Ramos (cell line): Measurements from ENCODE around the gene TMEM266.
"Not testable (repeated sequence)": the region's sequence is repeated elsewhere in the genome, so short reads cannot be mapped to it uniquely, and the experiment has no call there.

Experiments
- in situ Hi-C: fragments of 300-500 bp; cut with MboI; formaldehyde crosslinking; loops from one replicate; pipeline ENCODE4 v1.14.3; 2022; ENCODE audit warnings: low sequenced_read_pairs; ENCODE audit not compliant: unreplicated experiment

Gene TMEM266, protein sequence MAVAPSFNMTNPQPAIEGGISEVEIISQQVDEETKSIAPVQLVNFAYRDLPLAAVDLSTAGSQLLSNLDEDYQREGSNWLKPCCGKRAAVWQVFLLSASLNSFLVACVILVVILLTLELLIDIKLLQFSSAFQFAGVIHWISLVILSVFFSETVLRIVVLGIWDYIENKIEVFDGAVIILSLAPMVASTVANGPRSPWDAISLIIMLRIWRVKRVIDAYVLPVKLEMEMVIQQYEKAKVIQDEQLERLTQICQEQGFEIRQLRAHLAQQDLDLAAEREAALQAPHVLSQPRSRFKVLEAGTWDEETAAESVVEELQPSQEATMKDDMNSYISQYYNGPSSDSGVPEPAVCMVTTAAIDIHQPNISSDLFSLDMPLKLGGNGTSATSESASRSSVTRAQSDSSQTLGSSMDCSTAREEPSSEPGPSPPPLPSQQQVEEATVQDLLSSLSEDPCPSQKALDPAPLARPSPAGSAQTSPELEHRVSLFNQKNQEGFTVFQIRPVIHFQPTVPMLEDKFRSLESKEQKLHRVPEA

DNA sequence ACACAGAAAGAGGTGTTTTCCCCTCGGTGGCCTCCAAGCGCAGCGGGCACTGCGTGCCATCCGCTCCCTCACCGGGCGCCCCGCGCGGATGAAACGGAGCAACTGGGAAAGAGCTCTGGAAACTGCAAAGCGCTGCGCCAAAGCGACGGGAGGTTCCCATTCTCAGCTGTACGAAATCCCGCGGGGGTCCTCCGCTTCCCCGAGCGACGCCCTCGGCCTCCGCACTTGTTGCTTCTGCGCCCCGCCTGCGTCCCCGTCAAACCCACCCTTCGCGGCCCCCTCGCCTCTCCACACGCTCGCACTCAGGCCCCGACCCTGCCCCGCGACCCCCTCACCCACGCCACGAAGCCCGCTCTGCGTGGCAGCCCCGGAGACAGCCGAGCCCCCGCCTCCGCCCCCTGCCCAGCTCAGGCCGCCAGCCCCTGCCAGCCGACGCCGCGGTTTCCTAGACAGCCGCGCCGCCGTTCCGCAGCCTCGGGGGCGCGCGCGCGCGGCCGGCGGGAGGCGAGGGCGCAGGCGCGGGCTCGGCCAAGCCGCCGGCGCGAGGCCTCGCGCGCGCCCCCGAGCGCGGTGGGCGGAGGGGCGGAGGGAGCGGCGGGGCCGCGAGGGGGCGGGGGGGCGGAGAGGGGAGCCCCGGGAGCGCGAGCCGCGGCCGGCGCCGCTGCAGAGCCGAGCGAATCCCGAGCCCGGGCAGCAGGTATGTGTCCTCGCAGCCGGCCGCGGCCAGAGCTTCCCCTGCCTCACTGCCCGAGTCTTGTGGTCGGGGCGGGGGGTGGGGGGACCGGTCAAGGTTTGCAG is at the start of gene TMEM266:
Gene TMEM266, plus strand, starts transcription at position 666 of the 798 bp plus-strand sequence. CDS start 74,279 bp downstream, outside the sequence.
- in situ Hi-C loops, result loop anchor here (10.0 kb wide), 1 partner anchor 85 kb away; no protein-coding TSS in a partner anchor

DNA sequence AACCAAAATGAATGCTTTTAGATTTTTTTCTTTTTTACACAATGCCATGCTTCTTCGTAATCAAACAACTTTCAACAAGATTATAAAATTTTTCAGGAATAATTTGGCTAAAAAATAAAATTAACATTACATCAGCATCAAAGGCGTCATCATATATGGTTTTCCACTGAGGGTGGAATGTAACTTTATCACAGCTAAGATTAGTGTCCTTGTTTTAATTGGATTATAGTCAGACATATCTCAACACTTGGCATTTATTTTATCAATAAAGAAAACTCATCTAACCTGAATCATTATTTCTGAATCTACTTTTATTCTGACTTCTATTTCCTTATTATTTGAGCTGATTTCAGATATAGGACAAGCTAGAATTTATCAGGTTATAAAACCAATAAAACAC is 49.2 kb upstream of the TMEM266 start:
- in situ Hi-C loops, result no loop called here

DNA sequence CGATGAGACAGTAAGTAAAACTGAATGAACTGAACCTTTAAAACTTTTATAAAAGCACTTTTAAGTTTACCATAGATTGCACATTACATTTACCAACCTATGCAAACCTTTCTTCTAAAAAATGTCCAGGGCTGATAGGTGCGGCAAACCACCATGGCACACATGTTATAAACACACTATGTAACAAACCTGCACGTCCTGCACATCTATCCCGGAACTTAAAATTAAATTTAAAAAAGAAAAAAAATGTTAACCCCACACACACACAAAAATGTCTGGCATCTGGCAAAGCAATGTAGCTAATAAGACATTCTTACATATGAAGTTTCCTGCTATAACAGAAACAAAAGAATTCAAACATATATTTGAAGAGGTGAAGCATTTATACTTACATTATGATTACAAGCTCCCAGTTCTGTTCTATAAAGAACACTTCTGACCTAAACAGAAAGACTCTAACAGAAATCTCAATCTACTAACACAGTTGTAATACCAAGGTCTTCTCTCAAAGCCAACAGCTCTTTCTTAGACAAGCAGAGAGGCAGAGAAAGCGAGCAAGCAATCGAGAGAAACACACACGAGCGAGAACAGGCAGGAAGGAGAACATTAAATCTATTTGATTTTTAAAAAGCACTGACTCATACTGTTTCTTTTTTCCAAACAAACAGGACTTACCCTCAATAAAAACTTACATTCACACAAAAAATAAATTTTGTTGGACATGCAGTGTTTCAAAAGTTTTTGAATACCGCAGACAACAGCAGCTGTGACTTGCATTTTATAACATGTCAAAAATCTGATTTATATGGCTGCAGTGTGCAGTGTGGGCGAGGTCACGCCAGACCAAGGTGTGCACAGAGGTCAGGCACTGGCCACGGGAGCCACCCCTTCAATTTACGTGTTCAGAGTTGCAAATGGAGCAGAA is 47.9 kb upstream of the TMEM266 start, which contains the start of gene NRG4:
Gene NRG4, minus strand, starts transcription at position 798 of the 925 bp plus-strand sequence. CDS start 1,194 bp downstream, outside the sequence.
- in situ Hi-C loops, result no loop called here

DNA sequence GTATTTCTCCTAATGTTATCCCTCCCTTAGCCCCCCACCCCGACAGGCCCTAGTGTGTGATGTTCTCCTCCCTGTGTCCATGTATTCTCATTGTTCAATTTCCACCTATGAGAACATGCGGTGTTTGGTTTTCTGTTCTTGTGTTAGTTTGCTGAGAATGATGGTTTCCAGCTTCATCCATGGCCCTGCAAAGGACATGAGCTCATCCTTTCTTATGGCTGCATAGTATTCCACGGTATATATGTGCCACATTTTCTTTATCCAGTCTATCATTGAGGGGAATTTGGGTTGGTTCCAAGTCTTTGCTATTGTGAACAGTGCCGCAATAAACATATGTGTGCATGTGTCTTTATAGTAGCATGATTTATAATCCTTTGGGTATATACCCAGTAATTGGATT is 46.3 kb upstream of the TMEM266 start:
- in situ Hi-C loops, result not testable (repeated sequence)

DNA sequence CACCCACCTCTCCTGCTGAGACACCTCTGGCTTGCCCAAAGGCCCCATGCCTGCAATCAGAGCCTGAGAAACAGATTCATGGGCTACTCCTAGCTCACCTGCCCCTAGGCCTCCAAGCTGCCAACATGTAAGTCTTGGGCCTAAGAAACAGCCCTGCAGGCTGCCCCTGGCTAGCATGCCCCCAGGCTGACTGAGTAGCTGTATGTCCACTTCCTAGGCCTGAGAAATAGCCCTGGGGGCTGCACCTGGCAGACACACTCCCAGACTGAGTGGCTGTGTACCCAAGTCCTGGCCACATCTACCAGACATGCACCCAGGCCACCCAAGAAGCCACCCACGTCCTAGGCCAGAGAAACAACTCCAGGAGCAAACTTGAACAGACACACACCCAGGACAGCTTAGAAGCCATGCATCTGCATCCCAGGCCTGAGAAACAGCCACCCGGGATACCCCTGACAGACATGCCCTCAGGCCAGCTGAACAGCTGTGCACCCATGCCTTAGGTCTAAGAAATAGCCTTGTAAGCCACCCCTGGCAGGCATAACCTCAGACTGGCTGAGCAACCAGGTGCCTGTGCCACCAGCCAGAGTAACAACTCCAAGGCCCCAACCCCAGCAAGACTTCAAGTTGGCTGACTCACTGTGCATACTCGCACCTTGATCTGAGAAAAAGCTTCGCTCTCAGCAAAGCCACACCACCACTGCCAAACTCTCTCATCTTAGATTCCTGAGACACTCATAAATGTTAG is 35.6 kb upstream of the TMEM266 start:
- in situ Hi-C loops, result no loop called here

DNA sequence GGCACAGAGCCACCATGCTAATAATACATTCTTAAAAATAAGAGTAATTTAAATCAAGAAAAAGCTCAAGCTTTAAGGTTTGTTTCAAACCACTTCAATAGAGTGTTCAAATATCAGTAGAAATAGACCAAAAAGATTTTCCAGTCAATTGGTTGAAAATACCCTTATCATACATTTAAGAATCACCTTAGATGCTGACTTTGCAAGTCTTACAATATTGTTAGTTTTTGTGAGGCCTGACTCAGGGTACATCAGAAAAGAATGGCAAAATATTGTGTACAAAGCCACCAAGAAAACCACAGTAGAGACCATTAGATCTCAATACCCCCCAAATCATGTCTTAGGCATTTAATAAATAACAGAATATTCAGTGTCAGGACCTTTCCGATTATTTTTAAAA is 27.7 kb upstream of the TMEM266 start:
- in situ Hi-C loops, result no loop called here

DNA sequence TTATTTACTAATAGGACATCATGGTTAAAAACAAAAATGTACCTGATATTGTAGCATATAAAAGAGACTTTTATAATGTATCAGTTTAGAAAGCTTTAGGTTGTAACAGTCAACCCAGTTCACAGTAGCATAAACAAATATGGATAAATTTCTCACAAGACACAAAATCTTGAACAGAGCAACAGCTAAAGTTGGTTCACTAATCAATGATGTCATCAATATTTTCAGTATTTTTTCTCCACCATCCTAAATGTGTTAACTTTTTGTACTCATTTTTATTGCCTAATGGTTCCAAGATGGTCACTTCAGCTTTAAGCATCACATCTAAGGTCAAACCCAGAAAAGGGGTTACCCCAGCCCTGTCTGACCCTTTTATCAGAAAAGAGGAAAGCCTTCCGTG is 26.3 kb upstream of the TMEM266 start:
- in situ Hi-C loops, result no loop called here

DNA sequence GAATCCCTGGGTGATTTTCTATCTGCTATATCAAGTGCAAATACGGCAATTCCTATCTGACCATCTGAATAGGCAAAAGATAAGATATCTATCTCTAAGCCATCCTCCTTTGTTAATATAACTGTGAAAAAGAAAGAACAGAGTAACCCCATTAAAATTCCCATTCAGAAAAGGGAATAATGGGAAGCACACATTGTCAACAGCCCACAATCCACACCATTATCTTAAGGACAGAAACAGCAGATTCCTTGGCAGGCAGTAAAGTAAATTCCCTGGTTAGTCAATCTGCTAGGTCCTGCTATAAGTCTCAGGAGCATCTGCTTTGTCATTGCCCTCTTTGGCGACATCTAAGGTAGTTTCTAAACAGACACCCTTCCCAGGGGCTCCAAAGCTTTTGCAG is 25.7 kb upstream of the TMEM266 start:
- in situ Hi-C loops, result no loop called here

DNA sequence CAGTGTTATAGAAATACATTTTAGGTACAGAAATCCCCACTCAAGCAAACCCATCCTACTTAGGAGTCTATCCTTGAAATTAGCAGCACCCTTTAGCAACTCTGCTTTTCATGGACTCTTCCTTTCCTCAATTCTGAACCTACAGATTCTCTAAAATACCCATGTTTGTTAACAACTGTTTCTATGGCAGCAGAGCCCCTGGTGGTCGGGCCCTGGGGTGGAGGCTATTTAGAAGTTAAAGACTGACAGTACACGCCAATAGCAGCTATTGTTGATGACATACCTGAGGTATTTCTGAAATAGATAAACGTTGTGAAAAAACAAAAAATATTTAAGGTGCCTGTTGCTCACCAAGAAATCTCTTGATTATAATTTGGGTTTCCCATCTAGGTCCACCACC is 24.2 kb upstream of the TMEM266 start:
- in situ Hi-C loops, result no loop called here

DNA sequence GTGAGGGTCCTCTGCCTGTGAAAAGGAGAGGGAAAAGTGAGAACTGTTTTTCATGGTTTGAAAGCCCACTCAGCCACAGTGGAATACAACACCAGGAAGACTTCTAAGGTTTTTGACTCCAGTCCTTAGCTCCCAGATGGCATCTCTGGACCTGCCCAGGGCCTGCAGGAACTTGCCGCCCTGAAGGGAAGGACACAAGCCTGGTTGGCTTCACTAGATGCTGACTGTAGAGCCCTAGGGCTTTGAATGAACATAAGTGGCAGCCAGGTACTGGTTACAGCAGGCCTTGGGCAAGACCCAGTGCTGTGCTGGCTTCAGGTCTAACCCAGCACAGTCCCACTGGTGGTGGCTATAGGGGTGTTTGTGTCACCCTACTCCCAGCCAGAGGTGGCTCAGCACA is 21.3 kb upstream of the TMEM266 start:
- in situ Hi-C loops, result no loop called here

DNA sequence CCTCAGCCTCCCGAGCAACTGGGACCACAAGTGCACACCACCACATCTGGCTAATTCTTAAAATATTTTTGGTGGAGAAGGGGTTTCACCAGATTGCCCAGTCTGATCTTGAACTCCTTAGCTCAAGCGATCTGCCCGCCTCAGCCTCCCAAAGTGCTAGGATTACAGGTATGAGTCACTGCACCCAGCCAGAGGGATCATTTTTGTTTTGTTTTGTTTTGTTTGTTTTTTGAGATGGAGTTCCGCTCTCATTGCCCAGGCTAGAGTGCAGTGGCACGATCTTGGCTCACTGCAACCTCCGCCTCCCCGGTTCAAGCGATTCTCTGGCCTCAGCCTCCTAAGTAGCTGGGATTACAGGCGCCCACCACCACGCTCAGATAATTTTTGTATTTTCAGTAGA is 5.6 kb upstream of the TMEM266 start:
- in situ Hi-C loops, result loop anchor here (10.0 kb wide), 1 partner anchor 91 kb away; no protein-coding TSS in a partner anchor

DNA sequence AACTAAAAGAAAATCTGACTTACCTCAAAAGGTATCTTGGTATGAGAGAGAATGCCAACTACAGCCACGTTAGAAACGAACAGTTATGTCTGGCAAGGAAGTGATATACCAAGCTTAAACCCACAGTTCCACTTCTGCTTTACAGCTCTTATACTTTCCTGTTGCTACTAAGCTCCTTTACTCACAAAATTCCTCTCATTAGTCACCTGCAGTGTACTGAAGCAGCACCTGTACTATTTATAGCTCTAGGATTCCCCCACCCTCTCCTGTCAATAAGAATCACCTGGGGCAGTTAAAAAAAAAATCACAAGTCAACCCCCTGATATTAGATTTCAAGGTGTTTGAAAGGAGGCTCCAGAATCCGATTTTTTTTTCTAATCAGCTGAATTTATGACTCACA is 2.9 kb upstream of the TMEM266 start:
- in situ Hi-C loops, result loop anchor here (10.0 kb wide), 1 partner anchor 88 kb away; no protein-coding TSS in a partner anchor

DNA sequence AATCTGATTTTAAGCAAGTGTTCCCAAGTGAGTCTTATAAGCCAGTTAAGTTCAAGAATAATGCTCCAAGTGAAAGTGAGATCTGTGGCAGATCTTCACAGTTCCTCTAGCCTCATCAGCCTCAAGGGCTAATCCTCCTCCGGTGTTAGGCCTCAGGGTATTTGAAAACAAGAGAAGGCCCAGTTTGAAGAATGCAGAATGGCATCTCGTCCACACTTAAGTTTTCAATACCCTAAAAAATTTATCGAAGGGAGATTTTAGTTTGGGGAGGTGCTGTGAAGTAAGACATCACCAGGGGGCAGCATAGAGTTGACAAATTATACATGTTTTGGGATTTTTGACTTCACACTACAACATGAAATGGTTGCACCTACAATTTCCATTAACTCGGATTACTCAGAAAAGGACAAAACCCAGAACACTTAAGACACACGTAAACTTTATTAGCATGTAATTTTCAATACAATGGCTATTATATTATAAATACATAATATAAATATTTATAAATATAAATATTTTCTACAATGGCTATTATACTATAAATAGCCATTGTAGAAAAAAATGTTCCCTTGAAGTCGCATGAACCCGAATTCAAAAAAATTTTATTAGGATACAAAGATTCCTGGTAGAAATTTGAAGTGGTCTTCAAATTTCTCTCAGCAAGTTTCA is 2.3 kb upstream of the TMEM266 start:
- in situ Hi-C loops, result loop anchor here (10.0 kb wide), 1 partner anchor 87 kb away; no protein-coding TSS in a partner anchor

DNA sequence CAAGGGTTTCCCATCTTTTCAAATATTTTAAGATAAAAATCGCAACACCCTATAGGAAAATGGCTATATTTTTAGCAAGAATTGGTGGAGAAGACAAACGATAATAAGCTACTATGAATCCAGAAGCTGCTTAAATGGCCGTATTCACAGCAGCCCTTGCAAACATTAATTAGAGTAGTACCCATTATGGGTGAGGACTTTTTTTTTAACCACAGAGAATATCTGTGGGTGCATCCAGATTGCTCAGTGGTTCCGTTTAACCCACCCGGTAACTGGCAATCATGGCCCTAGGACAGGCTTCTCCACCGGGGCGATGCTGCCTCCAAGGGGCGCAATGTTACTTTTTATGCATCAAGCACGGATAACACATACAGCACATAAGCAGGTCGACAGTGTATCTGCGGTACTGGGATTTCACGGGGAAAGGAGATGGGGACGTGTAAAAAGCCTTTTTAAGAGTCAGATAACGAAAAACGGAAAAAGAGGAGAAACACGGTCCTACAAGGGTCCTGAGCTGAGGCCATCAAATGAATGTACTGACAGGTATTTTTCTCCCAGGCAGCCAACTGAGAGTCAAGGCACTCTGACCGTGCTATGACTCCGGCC is 968 bp upstream of the TMEM266 start:
- in situ Hi-C loops, result loop anchor here (10.0 kb wide), 1 partner anchor 86 kb away; no protein-coding TSS in a partner anchor

DNA sequence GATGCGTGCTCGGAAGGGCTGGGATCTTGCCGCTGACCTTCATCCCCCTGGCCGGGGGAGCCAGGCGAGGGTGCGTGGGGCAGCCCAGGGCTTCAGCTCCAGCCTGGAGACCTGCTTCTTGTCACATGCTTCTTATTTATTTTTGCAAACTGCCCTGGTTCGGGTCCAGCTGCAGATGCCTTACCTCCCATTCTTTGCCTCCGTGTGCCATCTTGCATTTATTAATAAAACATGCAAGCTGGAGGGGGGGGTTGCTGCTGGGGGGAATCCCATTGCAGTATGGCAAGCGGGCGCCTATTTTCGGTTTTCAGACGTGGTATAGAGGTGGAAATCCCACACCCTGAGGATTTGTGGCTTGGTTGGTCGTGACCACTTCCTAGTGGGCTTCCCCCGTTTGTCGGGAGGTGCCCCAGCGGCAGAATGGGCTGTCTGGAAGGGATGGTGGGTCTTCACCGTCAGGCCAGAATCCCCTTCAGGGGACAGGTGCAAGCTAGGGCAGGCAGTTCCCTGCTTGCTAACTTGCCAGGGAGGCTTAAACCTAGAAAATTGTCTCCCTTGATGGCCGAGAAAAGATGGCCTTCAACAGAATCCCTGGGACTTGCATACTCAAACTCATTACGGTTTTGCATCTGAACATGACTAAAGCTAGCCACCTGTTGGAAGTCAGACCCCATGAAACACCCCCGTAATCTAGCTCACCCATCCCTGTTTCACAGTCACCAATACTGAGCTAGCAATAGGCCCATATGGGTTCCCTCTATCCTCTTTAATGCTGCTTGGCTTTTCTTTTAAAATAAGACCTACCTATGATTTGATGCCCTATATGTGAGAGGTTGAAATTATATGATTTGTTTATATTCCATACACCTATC is 569 bp downstream of the TMEM266 start:
- in situ Hi-C loops, result no loop called here

DNA sequence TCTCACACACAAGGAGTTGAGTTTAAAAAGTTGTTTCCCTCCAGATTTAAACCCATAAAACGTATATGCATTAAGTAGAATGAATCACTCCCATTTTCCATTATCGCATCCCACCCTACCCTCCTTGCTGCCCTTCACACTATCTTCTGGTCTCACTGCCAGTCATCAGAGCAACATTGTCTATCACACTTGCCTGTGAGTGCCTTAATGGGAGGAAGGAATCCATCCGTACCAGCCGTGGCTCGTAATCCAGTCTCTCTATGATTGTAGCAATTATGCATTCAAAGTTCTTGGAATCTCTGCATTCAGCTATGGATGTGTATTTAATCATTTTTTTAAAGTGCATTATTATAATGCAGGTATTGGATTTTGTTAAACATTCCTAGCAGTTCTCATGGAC is 1.9 kb downstream of the TMEM266 start:
- in situ Hi-C loops, result no loop called here

DNA sequence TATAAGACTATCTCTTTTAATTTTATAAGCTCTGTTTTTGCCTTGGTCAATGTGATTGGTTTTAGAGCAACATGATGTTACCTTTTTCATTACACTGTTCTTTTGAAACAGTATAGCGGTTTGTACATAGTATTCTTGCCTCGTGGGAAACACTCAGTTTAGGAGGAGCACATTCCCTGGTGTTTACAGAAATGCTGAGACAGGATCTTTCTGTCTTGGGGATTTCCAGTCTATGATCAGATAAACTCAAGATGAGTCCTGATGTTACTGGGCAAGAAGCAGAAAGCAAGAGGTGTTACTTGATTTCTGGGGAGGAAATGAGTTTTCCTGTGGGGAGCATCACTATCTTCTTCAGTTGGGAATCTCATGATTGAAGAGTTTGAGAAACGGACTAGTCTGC is 2.5 kb downstream of the TMEM266 start:
- in situ Hi-C loops, result no loop called here
